ENCODE data around the gene UBAC2. TPM values are rescaled to one million over a fixed set of nuclear protein-coding genes. Genes with fewer than 3 reads are reported as not detected.

Gene UBAC2
- total RNA-seq, 1 experiment from 2014 or later = 45.8 TPM

DNA sequence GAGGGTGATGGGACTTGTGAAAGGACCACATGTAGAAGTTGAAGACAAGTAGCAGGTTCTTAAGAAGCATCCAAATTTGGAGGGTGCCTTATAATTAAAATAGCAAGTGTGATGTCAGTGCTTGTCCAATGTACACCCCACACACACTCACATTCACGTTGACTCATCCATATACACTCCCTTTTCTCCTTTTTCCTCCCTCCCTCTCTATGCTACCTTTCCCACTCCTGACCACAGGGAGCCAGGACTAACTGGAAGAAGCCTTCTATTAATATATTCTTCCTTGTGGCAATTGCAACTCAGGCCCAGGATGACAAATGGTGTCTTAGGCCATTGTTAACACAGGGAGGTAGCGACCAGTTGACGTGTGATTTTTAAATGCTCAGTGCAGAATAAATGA, 122.8 kb downstream of the UBAC2 start:
- Histone ChIP-seq H3K9me3 (ENCODE audit: low read depth, low read length, poor library complexity, severe bottlenecking) (no peaks in the 10 kb centered on the region), H3K27ac (ENCODE audit: low read depth, low read length, poor library complexity, severe bottlenecking) (no peak overlapping the region), H3K36me3 (ENCODE audit: insufficient read depth, low read length, poor library complexity, severe bottlenecking) (peaks cover 6% of the 10 kb centered on the region), H3K4me3 (ENCODE audit: low read depth, low read length, poor library complexity, severe bottlenecking) (no peak overlapping the region), H3K27me3 (replicated peaks; ENCODE audit: insufficient read depth, low read depth, low read length, poor library complexity) (no peaks in the 10 kb centered on the region), H3K4me1 (ENCODE audit: insufficient read depth, low read length, poor library complexity, severe bottlenecking) (peaks cover 8% of the 10 kb centered on the region)
- intact Hi-C loops (cut with micrococcal nuclease; ENCODE audit: unreplicated experiment) = no loop called here
- DNase-seq (ENCODE audit: low spot score) = no peak
- POLR2A ChIA-PET (ENCODE audit: low non-redundant PET) = no interaction called here
- TF ChIP-seq CTCF (conservative IDR thresholded peaks at IDR 0.05; ENCODE audit: low read depth, low read length) (no peak), EZH2 (IDR thresholded peaks at IDR 0.05; ENCODE audit: borderline replicate concordance, low read depth, low read length, poor library complexity, severe bottlenecking) (no peak)
- no TSS peak for BruUV-seq (replicated peaks)
- CTCF ChIA-PET = no interaction called here

- H3K9me3 ChIP-seq (ENCODE audit: low read depth, low read length, poor library complexity, severe bottlenecking) = no peaks in the 10 kb centered on the region
- CTCF ChIA-PET = no interaction called here
- no peak overlapping the region for H3K4me3 ChIP-seq (ENCODE audit: low read depth, low read length, poor library complexity, severe bottlenecking)
- TF ChIP-seq EZH2 (IDR thresholded peaks at IDR 0.05; ENCODE audit: borderline replicate concordance, low read depth, low read length, poor library complexity, severe bottlenecking) (no peak), CTCF (conservative IDR thresholded peaks at IDR 0.05; ENCODE audit: low read depth, low read length) (no peak)
- H3K27me3 ChIP-seq (replicated peaks; ENCODE audit: insufficient read depth, low read depth, low read length, poor library complexity) = no peaks in the 10 kb centered on the region
- H3K36me3 ChIP-seq (ENCODE audit: insufficient read depth, low read length, poor library complexity, severe bottlenecking) = peaks cover 6% of the 10 kb centered on the region
- no TSS peak for BruUV-seq (replicated peaks)
- H3K4me1 ChIP-seq (ENCODE audit: insufficient read depth, low read length, poor library complexity, severe bottlenecking) = peaks cover 1% of the 10 kb centered on the region
- POLR2A ChIA-PET (ENCODE audit: low non-redundant PET) = no interaction called here
- intact Hi-C loops (cut with micrococcal nuclease; ENCODE audit: unreplicated experiment) = no loop called here
- H3K27ac ChIP-seq (ENCODE audit: low read depth, low read length, poor library complexity, severe bottlenecking) = no peak overlapping the region
- no peak for DNase-seq (ENCODE audit: low spot score)
Observed at GRCh38 chr13:99326012-99326411, 125.4 kb downstream of the UBAC2 start.

- H3K9me3 ChIP-seq (ENCODE audit: low read depth, low read length, poor library complexity, severe bottlenecking) = no peaks in the 10 kb centered on the region
- CTCF ChIA-PET = no interaction called here
- H3K27me3 ChIP-seq (replicated peaks; ENCODE audit: insufficient read depth, low read depth, low read length, poor library complexity) = no peaks in the 10 kb centered on the region
- no peak for DNase-seq (ENCODE audit: low spot score)
- H3K4me3 ChIP-seq (ENCODE audit: low read depth, low read length, poor library complexity, severe bottlenecking) = no peak overlapping the region
- POLR2A ChIA-PET (ENCODE audit: low non-redundant PET) = no interaction called here
- intact Hi-C loops (cut with micrococcal nuclease; ENCODE audit: unreplicated experiment) = no loop called here
- TF ChIP-seq EZH2 (IDR thresholded peaks at IDR 0.05; ENCODE audit: borderline replicate concordance, low read depth, low read length, poor library complexity, severe bottlenecking) = no peak
- no peak for TF ChIP-seq CTCF (conservative IDR thresholded peaks at IDR 0.05; ENCODE audit: low read depth, low read length)
- no peaks in the 10 kb centered on the region for H3K4me1 ChIP-seq (ENCODE audit: insufficient read depth, low read length, poor library complexity, severe bottlenecking)
- H3K27ac ChIP-seq (ENCODE audit: low read depth, low read length, poor library complexity, severe bottlenecking) = no peak overlapping the region
- no TSS peak for BruUV-seq (replicated peaks)
- peaks cover 3% of the 10 kb centered on the region for H3K36me3 ChIP-seq (ENCODE audit: insufficient read depth, low read length, poor library complexity, severe bottlenecking)
Observed at GRCh38 chr13:99327126-99327525, 126.5 kb downstream of the UBAC2 start.
